Uterus (tissue), 2 donors: ENCODE measurements around the gene FHDC1.

Experiments used
- CTCF ChIP-seq, 4 experiments: fragments of 200-600 bp in 2 of 4; fragments of 450-650 bp in 2 of 4; sonication (generic) in 2 of 4; IDR thresholded peaks; one replicate each; pipeline ENCODE4 v1.5.1; 2016 to 2019; ENCODE audit warnings: antibody characterized with exemption in 4 of 4, mild to moderate bottlenecking in 2 of 4, moderate library complexity in 1 of 4
- POLR2A ChIP-seq, 2 donors: fragments of 450-650 bp; IDR thresholded peaks; one replicate each; pipeline ENCODE4 v1.6.1; 2016; ENCODE audit warnings: antibody characterized with exemption in 2 of 2, mild to moderate bottlenecking in 1 of 2, moderate library complexity in 1 of 2

- TF ChIP-seq CTCF (IDR thresholded peaks at IDR 0.05) (no peak), POLR2A (IDR thresholded peaks at IDR 0.05) (no peak)
Observed at GRCh38 chr4:152940461-152940860, 4.3 kb downstream of the FHDC1 start.
